ENCODE data around the gene PTX4.

DNA sequence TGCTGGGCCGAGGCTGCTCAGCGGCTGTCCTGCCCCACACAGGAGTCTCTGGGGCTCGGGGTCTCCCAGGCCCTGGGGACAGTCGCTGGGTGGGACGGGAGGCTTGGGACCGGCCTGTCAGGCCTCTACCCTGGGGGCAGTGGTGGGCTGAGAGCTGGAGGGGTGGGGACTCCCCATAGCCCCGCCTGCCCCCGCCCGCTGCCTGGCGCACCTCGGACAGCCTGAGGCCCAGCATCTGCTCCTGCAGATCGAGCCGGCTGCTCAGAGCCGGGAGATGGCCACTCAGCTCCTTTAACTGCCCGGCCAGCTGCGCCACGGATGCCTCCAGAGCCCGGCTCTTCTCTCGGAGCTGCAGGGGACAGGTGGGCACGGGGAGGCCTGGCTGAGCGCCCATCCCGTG, 51.1 kb downstream of the PTX4 start:
- TF ChIP-seq, protein P1, sequence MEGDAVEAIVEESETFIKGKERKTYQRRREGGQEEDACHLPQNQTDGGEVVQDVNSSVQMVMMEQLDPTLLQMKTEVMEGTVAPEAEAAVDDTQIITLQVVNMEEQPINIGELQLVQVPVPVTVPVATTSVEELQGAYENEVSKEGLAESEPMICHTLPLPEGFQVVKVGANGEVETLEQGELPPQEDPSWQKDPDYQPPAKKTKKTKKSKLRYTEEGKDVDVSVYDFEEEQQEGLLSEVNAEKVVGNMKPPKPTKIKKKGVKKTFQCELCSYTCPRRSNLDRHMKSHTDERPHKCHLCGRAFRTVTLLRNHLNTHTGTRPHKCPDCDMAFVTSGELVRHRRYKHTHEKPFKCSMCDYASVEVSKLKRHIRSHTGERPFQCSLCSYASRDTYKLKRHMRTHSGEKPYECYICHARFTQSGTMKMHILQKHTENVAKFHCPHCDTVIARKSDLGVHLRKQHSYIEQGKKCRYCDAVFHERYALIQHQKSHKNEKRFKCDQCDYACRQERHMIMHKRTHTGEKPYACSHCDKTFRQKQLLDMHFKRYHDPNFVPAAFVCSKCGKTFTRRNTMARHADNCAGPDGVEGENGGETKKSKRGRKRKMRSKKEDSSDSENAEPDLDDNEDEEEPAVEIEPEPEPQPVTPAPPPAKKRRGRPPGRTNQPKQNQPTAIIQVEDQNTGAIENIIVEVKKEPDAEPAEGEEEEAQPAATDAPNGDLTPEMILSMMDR (conservative IDR thresholded peaks at IDR 0.05; ENCODE audit: low read length), result no peak
- no peak for TF ChIP-seq EZH2phosphoT487 (IDR thresholded peaks at IDR 0.05; ENCODE audit: borderline replicate concordance)
